Activated B cell treated with CpG ODN at 0.5 μM for 24 hours (primary cell): ENCODE data around the gene SOX6. TPM values are rescaled to one million over a fixed set of nuclear protein-coding genes. Genes with fewer than 3 reads are reported as not detected.

Source experiments
- ATAC-seq: fragments of 200-7000 bp; cut with Tn5 transposase; one replicate; pipeline ENCODE4 v1.10.0; 2021; ENCODE audit warnings: low read depth, mild to moderate bottlenecking, moderate library complexity
- CTCF ChIA-PET: fragments of 350-600 bp; sonication (Branson Sonifier 250); formaldehyde crosslinking; loops from one replicate; lab custom pipeline; 2021; ENCODE audit warnings: antibody characterized with exemption; lab: Charles Lee
- POLR2A ChIA-PET: fragments of 350-600 bp; sonication (Branson Sonifier 250); formaldehyde crosslinking; loops from one replicate; lab custom pipeline; 2021; ENCODE audit warnings: antibody characterized with exemption; lab: Charles Lee
- DNase-seq: peaks from one replicate; pipeline ENCODE4 v3.0.0; 2022
- H3K27ac Mint-ChIP-seq: one replicate; pipeline ENCODE4 v1.8.0; 2020; ENCODE audit warnings: mixed read lengths
- H3K27me3 Mint-ChIP-seq: one replicate; pipeline ENCODE4 v1.8.0; 2021; ENCODE audit warnings: mixed read lengths
- H3K36me3 Mint-ChIP-seq: one replicate; pipeline ENCODE4 v1.8.0; 2021; ENCODE audit warnings: low read depth, mixed read lengths
- H3K4me1 Mint-ChIP-seq: one replicate; pipeline ENCODE4 v1.8.0; 2021; ENCODE audit warnings: mixed read lengths
- H3K4me3 Mint-ChIP-seq: one replicate; pipeline ENCODE4 v1.8.0; 2020; ENCODE audit warnings: mild to moderate bottlenecking, mixed read lengths
- H3K9me3 Mint-ChIP-seq: one replicate; pipeline ENCODE4 v1.8.0; 2020; ENCODE audit warnings: mixed read lengths
- intact Hi-C: fragments of 100-400 bp; cut with micrococcal nuclease; formaldehyde crosslinking; loops from one replicate; pipeline ENCODE4 v1.15.1; 2024
- total RNA-seq: library from RNA; stranded (reverse); gene quantifications from 2 replicates; pipeline ENCODE4 v1.2.3, GENCODE V29; 2022
- TF ChIP-seq, protein P1 (sequence below): fragments of 200-600 bp; IDR thresholded peaks from one replicate; pipeline ENCODE4 v1.8.0; 2022; ENCODE audit warnings: antibody characterized with exemption, mild to moderate bottlenecking

SOX6 gene
- total RNA-seq, 1 donor from 2014 or later = not detected

DNA sequence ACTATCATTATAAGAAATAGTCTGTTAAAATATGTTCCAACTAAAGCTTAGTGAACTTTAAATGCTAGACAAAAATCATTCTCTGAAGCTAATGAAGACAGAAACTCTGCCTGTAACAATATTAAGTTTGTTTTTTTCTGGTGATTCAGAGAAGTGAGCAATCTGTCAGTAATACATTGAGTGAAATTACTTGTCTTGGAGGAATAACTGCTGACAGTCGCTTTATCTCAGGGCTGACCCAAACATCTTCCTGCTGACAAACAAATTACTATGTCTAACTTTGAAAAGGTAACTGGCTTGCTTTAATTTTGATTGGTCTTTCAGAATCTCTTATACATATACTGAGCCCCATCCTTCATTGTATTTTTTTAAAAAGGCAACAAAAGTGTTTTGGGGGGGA, 264.5 kb downstream of the SOX6 start:
- POLR2A ChIA-PET = no interaction called here
- Mint-ChIP-seq H3K4me3 (no peak overlapping the region), H3K36me3 (no peaks in the 10 kb centered on the region), H3K27ac (no peak overlapping the region), H3K4me1 (no peaks in the 10 kb centered on the region), H3K27me3 (no peaks in the 10 kb centered on the region), H3K9me3 (no peaks in the 10 kb centered on the region)
- ATAC-seq (no peak), DNase-seq (no peak)
- TF ChIP-seq, protein P1, sequence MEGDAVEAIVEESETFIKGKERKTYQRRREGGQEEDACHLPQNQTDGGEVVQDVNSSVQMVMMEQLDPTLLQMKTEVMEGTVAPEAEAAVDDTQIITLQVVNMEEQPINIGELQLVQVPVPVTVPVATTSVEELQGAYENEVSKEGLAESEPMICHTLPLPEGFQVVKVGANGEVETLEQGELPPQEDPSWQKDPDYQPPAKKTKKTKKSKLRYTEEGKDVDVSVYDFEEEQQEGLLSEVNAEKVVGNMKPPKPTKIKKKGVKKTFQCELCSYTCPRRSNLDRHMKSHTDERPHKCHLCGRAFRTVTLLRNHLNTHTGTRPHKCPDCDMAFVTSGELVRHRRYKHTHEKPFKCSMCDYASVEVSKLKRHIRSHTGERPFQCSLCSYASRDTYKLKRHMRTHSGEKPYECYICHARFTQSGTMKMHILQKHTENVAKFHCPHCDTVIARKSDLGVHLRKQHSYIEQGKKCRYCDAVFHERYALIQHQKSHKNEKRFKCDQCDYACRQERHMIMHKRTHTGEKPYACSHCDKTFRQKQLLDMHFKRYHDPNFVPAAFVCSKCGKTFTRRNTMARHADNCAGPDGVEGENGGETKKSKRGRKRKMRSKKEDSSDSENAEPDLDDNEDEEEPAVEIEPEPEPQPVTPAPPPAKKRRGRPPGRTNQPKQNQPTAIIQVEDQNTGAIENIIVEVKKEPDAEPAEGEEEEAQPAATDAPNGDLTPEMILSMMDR = no peak
- CTCF ChIA-PET = no interaction called here
- intact Hi-C loops = no loop called here

DNA sequence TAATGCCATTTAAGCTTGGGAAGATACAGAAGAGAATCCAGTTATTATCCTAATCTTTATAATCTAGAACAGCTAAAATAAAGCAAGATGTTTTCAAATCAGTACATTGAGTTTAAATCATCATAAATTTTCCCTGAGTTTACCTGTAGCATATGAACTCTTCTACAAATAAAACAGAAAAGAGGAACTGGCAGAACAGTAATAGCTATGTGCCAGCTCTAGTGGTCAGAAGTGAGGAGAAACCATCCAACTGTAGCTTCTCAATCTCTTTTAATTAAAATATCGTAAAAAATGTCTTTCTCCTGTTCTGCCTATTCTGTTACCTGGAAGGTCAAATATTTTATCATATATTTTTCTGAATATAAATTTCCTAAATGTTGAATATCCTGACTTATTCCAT, 266.9 kb downstream of the SOX6 start:
- CTCF ChIA-PET = no interaction called here
- TF ChIP-seq, protein P1 = no peak
- intact Hi-C loops = no loop called here
- ATAC-seq = no peak
- Mint-ChIP-seq H3K9me3 (no peaks in the 10 kb centered on the region), H3K27ac (no peak overlapping the region), H3K4me1 (no peaks in the 10 kb centered on the region), H3K4me3 (no peak overlapping the region), H3K36me3 (no peaks in the 10 kb centered on the region), H3K27me3 (no peaks in the 10 kb centered on the region)
- no peak for DNase-seq
- POLR2A ChIA-PET = no interaction called here

DNA sequence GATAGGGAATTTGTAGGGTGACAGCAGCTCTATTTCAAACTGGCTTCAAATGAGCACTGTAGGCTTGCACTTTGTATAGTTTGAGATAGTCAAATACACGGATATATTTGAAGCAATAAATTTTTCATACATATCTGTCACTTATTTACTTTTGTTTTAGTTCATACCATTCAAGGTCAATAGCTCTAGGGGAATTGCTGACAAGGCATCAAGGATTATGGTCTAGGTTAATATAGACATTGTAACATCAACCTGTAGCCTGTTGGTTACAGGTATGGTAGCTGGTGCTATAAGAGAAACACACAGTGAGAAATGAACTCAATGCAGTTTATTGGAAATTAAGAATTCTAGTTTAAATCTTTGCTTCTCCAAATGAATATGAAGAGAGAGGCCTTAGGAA, 267.6 kb downstream of the SOX6 start:
- TF ChIP-seq, protein P1 = no peak
- Mint-ChIP-seq H3K27ac (no peak overlapping the region), H3K4me1 (no peaks in the 10 kb centered on the region), H3K36me3 (no peaks in the 10 kb centered on the region), H3K27me3 (no peaks in the 10 kb centered on the region), H3K9me3 (no peaks in the 10 kb centered on the region), H3K4me3 (no peak overlapping the region)
- intact Hi-C loops = no loop called here
- ChIA-PET POLR2A (no interaction called here), CTCF (no interaction called here)
- ATAC-seq (no peak), DNase-seq (no peak)

DNA sequence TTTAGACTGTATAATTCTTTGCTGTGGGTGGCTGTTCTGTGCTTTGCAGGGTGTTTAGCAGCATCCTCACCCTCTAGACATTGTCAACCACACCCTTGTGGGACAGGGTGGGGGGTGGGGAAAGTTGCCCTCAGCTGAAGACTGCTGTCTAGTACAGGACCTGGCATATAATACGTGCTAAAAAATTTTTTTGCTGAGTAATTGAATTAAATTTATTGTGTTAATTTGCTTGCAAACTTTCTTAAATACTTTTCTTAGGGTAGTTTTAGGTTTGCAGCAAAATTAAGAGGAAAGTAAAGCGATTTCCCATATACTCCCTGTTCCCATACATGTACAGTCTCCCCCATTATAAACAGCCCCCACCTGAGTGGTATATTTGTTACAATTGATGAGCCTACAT, 268.5 kb downstream of the SOX6 start:
- no peaks in the 10 kb centered on the region for H3K27me3 Mint-ChIP-seq
- intact Hi-C loops = no loop called here
- TF ChIP-seq, protein P1 = no peak
- ATAC-seq (no peak), DNase-seq (no peak)
- ChIA-PET POLR2A (no interaction called here), CTCF (no interaction called here)
- H3K36me3 Mint-ChIP-seq = no peaks in the 10 kb centered on the region
- no peaks in the 10 kb centered on the region for H3K9me3 Mint-ChIP-seq
- no peaks in the 10 kb centered on the region for H3K4me1 Mint-ChIP-seq
- no peak overlapping the region for H3K27ac Mint-ChIP-seq
- H3K4me3 Mint-ChIP-seq = no peak overlapping the region

DNA sequence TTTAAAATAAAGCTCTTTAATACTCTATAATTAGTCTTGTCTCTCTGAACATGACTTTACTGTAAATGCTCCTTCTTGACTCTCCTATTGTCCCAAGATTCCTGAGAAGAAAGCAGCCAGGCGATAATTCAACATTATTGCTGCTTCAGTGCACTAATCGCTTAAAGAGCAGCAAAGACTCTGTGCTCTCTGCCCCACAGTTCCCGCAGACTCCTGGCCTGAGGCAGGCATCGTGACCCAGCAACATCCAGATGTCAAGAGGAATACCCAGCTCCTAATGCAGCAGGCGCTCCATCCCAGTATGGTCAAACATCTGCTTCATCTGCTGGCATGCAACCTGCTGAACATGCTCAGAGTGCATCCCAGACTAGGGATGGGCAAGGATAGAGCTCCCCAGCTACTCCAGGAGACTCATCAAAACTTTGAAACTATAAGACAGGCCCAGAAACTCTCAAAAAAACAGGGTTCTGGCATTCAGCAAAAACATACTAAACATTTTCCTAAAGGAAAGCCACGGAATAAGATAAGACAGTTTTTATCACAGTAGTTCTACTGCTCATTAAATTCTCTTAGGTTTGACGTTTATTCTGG, 270.0 kb downstream of the SOX6 start:
- no peak for DNase-seq
- no peak for ATAC-seq
- H3K4me3 Mint-ChIP-seq = no peak overlapping the region
- H3K9me3 Mint-ChIP-seq = no peaks in the 10 kb centered on the region
- H3K27me3 Mint-ChIP-seq = no peaks in the 10 kb centered on the region
- ChIA-PET POLR2A (no interaction called here), CTCF (no interaction called here)
- TF ChIP-seq, protein P1 = no peak
- intact Hi-C loops = no loop called here
- H3K27ac Mint-ChIP-seq = no peak overlapping the region
- H3K36me3 Mint-ChIP-seq = no peaks in the 10 kb centered on the region
- no peaks in the 10 kb centered on the region for H3K4me1 Mint-ChIP-seq
